ENCODE results near the gene SARNP.

- TF ChIP-seq CTCF (IDR thresholded peaks at IDR 0.05; ENCODE audit: low read length) (no peak), EZH2 (IDR thresholded peaks at IDR 0.05; ENCODE audit: borderline replicate concordance, low read length) (no peak)
Measured at GRCh38 chr12:55817345-55818139, at the start of gene SARNP, which contains the start of gene ORMDL2.
